ENCODE data around the gene UGT1A4. TPM values are rescaled to one million over a fixed set of nuclear protein-coding genes. Genes with fewer than 3 reads are reported as not detected.

Gene UGT1A4
- total RNA-seq, 1 experiment from 2014 or later, result 73.6 TPM

GRCh38 chr2:233708942-233709341 lies 9.6 kb upstream of the UGT1A4 start:
- Histone ChIP-seq H3K4me3 (no peak overlapping the region), H3K4me2 (peak overlapping the region; percentile 10), H3K27me3 (ENCODE audit: insufficient read depth, low read depth) (no peaks in the 10 kb centered on the region), H3K36me3 (ENCODE audit: low read depth) (peaks cover 92% of the 10 kb centered on the region), H3K4me1 (replicated peaks; ENCODE audit: insufficient read depth) (peaks cover 75% of the 10 kb centered on the region), H3F3A (ENCODE audit: insufficient read depth, low read depth) (peaks cover 79% of the 10 kb centered on the region), H3K79me2 (ENCODE audit: low read depth) (peaks cover 100% of the 10 kb centered on the region), H3K27ac (peak overlapping the region; percentile 10; the same call in 1 of the 2 replicates), H2AFZ (no peak overlapping the region), H4K20me1 (ENCODE audit: insufficient read depth) (peaks cover 12% of the 10 kb centered on the region; the same call in 1 of the 2 replicates), H3K9me2 (ENCODE audit: insufficient read depth) (no peaks in the 10 kb centered on the region), H3K9me3 (ENCODE audit: insufficient read depth, low read depth) (no peaks in the 10 kb centered on the region)
- ChIA-PET POLR2A (ENCODE audit: unreplicated experiment) (interaction anchor here (0.6 kb wide), 2 partner anchors 18 to 142 kb away, joined by 5 to 9 read pairs; no protein-coding TSS in a partner anchor), CTCF (no interaction called here)
- DNase-seq, result no peak
- no peak for TF ChIP-seq EZH2 (IDR thresholded peaks at IDR 0.05; ENCODE audit: low read depth)
- TF ChIP-seq, protein P1, sequence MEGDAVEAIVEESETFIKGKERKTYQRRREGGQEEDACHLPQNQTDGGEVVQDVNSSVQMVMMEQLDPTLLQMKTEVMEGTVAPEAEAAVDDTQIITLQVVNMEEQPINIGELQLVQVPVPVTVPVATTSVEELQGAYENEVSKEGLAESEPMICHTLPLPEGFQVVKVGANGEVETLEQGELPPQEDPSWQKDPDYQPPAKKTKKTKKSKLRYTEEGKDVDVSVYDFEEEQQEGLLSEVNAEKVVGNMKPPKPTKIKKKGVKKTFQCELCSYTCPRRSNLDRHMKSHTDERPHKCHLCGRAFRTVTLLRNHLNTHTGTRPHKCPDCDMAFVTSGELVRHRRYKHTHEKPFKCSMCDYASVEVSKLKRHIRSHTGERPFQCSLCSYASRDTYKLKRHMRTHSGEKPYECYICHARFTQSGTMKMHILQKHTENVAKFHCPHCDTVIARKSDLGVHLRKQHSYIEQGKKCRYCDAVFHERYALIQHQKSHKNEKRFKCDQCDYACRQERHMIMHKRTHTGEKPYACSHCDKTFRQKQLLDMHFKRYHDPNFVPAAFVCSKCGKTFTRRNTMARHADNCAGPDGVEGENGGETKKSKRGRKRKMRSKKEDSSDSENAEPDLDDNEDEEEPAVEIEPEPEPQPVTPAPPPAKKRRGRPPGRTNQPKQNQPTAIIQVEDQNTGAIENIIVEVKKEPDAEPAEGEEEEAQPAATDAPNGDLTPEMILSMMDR (conservative IDR thresholded peaks at IDR 0.05), result no peak
- no TSS peak for BruUV-seq (replicated peaks)
- intact Hi-C loops (cut with micrococcal nuclease; ENCODE audit: unreplicated experiment), result loop anchor here (5.0 to 10.0 kb wide), 2 partner anchors 357 to 1276 kb away; partner anchors contain the start of gene DGKD

GRCh38 chr2:233711312-233712008 lies 7.1 kb upstream of the UGT1A4 start:
- H3K4me1 ChIP-seq (replicated peaks; ENCODE audit: insufficient read depth), result peaks cover 55% of the 10 kb centered on the region
- H3K9me3 ChIP-seq (ENCODE audit: insufficient read depth, low read depth), result no peaks in the 10 kb centered on the region
- H3K79me2 ChIP-seq (ENCODE audit: low read depth), result peaks cover 100% of the 10 kb centered on the region
- H2AFZ ChIP-seq, result no peak overlapping the region
- H3K4me3 ChIP-seq, result no peak overlapping the region
- CTCF ChIA-PET, result interaction anchor here (0.6 kb wide), 2 partner anchors 145 to 463 kb away, joined by 3 read pairs; no protein-coding TSS in a partner anchor
- intact Hi-C loops (cut with micrococcal nuclease; ENCODE audit: unreplicated experiment), result no loop called here
- no peaks in the 10 kb centered on the region for H3K27me3 ChIP-seq (ENCODE audit: insufficient read depth, low read depth)
- DNase-seq, result peak; percentile 56 to 80
- TF ChIP-seq EZH2 (IDR thresholded peaks at IDR 0.05; ENCODE audit: low read depth), result no peak
- TF ChIP-seq, protein P1 (conservative IDR thresholded peaks at IDR 0.05), result peak; percentile 96
- peaks cover 12% of the 10 kb centered on the region; the same call in 1 of the 2 replicates for H4K20me1 ChIP-seq (ENCODE audit: insufficient read depth)
- H3F3A ChIP-seq (ENCODE audit: insufficient read depth, low read depth), result peaks cover 78% of the 10 kb centered on the region
- peak overlapping the region; percentile 22; the same call in 1 of the 2 replicates for H3K27ac ChIP-seq
- no peak overlapping the region for H3K4me2 ChIP-seq
- no TSS peak for BruUV-seq (replicated peaks)
- H3K36me3 ChIP-seq (ENCODE audit: low read depth), result peaks cover 97% of the 10 kb centered on the region
- POLR2A ChIA-PET (ENCODE audit: unreplicated experiment), result interaction anchor here (0.5 kb wide), 1 partner anchor 13 kb away, joined by 7 read pairs; no protein-coding TSS in a partner anchor
- no peaks in the 10 kb centered on the region for H3K9me2 ChIP-seq (ENCODE audit: insufficient read depth)

GRCh38 chr2:233712611-233713261 lies 5.8 kb upstream of the UGT1A4 start, which contains the start of gene UGT1A5:
UGT1A5 (plus strand) TSS chr2:233712907; CDS start chr2:233712992, 85 bp downstream.
- Histone ChIP-seq H3K79me2 (ENCODE audit: low read depth) (peaks cover 100% of the 10 kb centered on the region), H2AFZ (no peak within 1 kb of the TSS), H3K9me2 (ENCODE audit: insufficient read depth) (no peaks in the 10 kb centered on the region), H3K4me3 (no peak within 1 kb of the TSS), H3F3A (ENCODE audit: insufficient read depth, low read depth) (peaks cover 78% of the 10 kb centered on the region), H3K27me3 (ENCODE audit: insufficient read depth, low read depth) (no peaks in the 10 kb centered on the region), H3K36me3 (ENCODE audit: low read depth) (peaks cover 97% of the 10 kb centered on the region), H3K4me2 (no peak within 1 kb of the TSS), H4K20me1 (ENCODE audit: insufficient read depth) (peaks cover 8% of the 10 kb centered on the region; the same call in 1 of the 2 replicates), H3K9me3 (ENCODE audit: insufficient read depth, low read depth) (no peaks in the 10 kb centered on the region), H3K4me1 (replicated peaks; ENCODE audit: insufficient read depth) (peaks cover 42% of the 10 kb centered on the region), H3K27ac (peak within 1 kb of the TSS; percentile 22; the same call in 1 of the 2 replicates)
- intact Hi-C loops (cut with micrococcal nuclease; ENCODE audit: unreplicated experiment), result no loop called here
- ChIA-PET CTCF (interaction anchor here (0.6 to 1.1 kb wide), 2 partner anchors 226 to 430 kb away, joined by 3 read pairs; no protein-coding TSS in a partner anchor), POLR2A (ENCODE audit: unreplicated experiment) (no interaction called here)
- TF ChIP-seq, protein P1 (conservative IDR thresholded peaks at IDR 0.05), result no peak
- TF ChIP-seq EZH2 (IDR thresholded peaks at IDR 0.05; ENCODE audit: low read depth), result no peak
- DNase-seq, result no peak
- BruUV-seq (replicated peaks), result TSS peak; percentile 0
